Dermis lymphatic vessel endothelial cell (primary cell): ENCODE results near the gene DMRTC1. TPM values are rescaled to one million over a fixed set of nuclear protein-coding genes. Genes with fewer than 3 reads are reported as not detected.

Experiments
- total RNA-seq: library from RNA; depleted of rRNA; stranded (reverse); fragments of >200 nt; gene quantifications from 2 replicates; pipeline ENCODE4 v1.2.1, GENCODE V29; 2014

The DMRTC1 gene
- not detected in 2 replicates for total RNA-seq

DNA sequence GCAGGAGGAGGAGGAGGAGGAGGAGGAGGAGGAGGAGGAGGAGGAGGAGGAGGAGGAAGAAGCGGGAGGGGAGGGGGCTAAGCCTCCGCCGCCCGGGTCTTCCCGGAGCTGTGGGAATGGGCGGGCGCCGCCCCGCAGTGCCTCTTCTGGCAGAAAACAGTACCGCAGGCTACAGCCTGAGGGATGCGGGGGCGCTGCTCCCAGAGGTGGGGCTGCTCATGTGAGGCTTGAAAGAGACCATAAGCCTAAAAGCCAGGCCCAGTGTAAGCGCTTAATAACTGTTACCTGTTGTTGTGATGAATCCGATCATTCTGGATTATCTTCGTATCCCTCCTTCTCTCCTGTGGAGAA lies at the start of gene DMRTC1:
Gene DMRTC1, minus strand, starts transcription at position 19 of the 351 bp plus-strand sequence. CDS start 68,143 bp downstream, outside the sequence.

GRCh38 chrX:72937906-72938305 lies 5.7 kb downstream of the DMRTC1 start, which contains the start of gene FAM236A:
Gene FAM236A (plus strand): TSS chrX:72938206. CDS start chrX:72938263, 57 bp downstream.

DNA sequence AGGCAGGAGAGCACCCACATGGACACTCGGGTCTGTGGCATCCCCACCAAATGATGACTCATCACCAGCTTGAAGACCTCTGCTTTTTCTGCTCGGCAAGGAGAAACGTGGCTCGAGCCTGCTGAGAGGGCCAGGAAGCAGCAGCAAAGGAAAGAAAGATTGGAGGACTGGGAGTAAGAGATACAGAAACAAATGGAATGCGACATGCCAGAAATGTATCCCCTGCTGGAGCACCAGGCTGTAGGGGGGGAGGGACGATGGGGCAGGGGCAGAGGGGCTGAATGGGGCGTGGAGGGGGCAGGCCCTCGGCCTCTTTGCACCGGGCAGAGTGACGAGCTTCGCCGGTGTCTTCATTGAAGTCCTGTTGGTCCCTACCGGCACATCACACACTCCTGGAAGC lies 31.3 kb downstream of the DMRTC1 start, which contains the start of gene FAM236C:
Gene FAM236C, plus strand, starts transcription at position 301 of the 400 bp plus-strand sequence. CDS start 100 bp downstream, outside the sequence.

Other genes with a start within 250 kb of the DMRTC1 start
- gene PHKA1, start 229.5 kb downstream of the DMRTC1 start, total RNA-seq, result 6.3 and 10.3 TPM in 2 replicates
- gene DMRTC1B, start 166.9 kb downstream of the DMRTC1 start, total RNA-seq, result not detected in 2 replicates
- not detected in 2 replicates for gene FAM236B, start 161.2 kb downstream of the DMRTC1 start, total RNA-seq
- gene FAM236D, start 135.6 kb downstream of the DMRTC1 start, total RNA-seq, result not detected in 2 replicates
- gene FAM236C, start 31.2 kb downstream of the DMRTC1 start, total RNA-seq, result not detected in 2 replicates
- gene FAM236A, start 5.6 kb downstream of the DMRTC1 start, total RNA-seq, result not detected in 2 replicates
- gene PABPC1L2B, start 59.1 kb upstream of the DMRTC1 start, total RNA-seq, result not detected in 2 replicates
- gene PABPC1L2A, start 135.7 kb upstream of the DMRTC1 start, total RNA-seq, result not detected in 2 replicates